IMR-90 (cell line): Measurements from ENCODE around the gene DYNLT2B. TPM values are rescaled to one million over a fixed set of nuclear protein-coding genes. Genes with fewer than 3 reads are reported as not detected.

ENCODE experiments used
- ATAC-seq: fragments of 200-7000 bp; cut with Tn5 transposase; 2 replicates; pipeline ENCODE4 v1.9.1; 2020; ENCODE audit warnings: low read depth, mild to moderate bottlenecking, moderate library complexity
- BruUV-seq: library from RNA; stranded (reverse); fragments of 400-500 nt; replicated peaks from 2 replicates; lab custom pipeline; 2021; lab: Mats Ljungman, UMichigan
- CTCF ChIA-PET: fragments of 300-600 bp; formaldehyde crosslinking; extraction: SDS; loops from one replicate; lab custom pipeline; 2021; ENCODE audit warnings: antibody characterized with exemption; lab: Yijun Ruan, JAX
- POLR2A ChIA-PET: fragments of 300-600 bp; sonication (Branson Sonifier 250); formaldehyde crosslinking; loops from one replicate; lab custom pipeline; 2022; ENCODE audit warnings: antibody characterized with exemption; ENCODE audit not compliant: unreplicated experiment; lab: Charles Lee
- DNase-seq: peaks from one replicate; pipeline ENCODE4 v3.0.0; 2013
- H2AFZ ChIP-seq: replicated peaks from 2 replicates; pipeline ENCODE3; 2013; ENCODE audit warnings: low read length, mild to moderate bottlenecking; ENCODE audit not compliant: poor library complexity
- H2AK5ac ChIP-seq: 2 replicates; pipeline ENCODE4 v1.6.1; 2013; ENCODE audit warnings: low read depth, low read length, inconsistent platforms
- H2AK9ac ChIP-seq: replicated peaks from 2 replicates; pipeline ENCODE3; 2013; ENCODE audit warnings: mild to moderate bottlenecking, low read depth, low read length, moderate library complexity; ENCODE audit not compliant: poor library complexity
- H2BK120ac ChIP-seq: 2 replicates; pipeline ENCODE4 v1.6.1; 2013; ENCODE audit warnings: low read depth, low read length, inconsistent platforms
- H2BK15ac ChIP-seq: 3 replicates; pipeline ENCODE4 v1.6.1; 2013; ENCODE audit warnings: low read depth, low read length, inconsistent platforms
- H2BK20ac ChIP-seq: 2 replicates; pipeline ENCODE4 v1.6.1; 2013; ENCODE audit warnings: low read depth, mild to moderate bottlenecking, inconsistent platforms, low read length, moderate library complexity
- H2BK5ac ChIP-seq: 2 replicates; pipeline ENCODE4 v1.6.1; 2013; ENCODE audit warnings: mild to moderate bottlenecking, low read depth, low read length, inconsistent platforms; ENCODE audit not compliant: poor library complexity, severe bottlenecking
- H3K14ac ChIP-seq: replicated peaks from 2 replicates; pipeline ENCODE4 v1.6.1; 2013; ENCODE audit warnings: low read depth, low read length, inconsistent platforms
- H3K18ac ChIP-seq: 2 replicates; pipeline ENCODE4 v1.6.1; 2013; ENCODE audit warnings: low read depth, low read length, control low read depth
- H3K23ac ChIP-seq: 2 replicates; pipeline ENCODE4 v1.6.1; 2013; ENCODE audit warnings: low read depth, low read length, inconsistent platforms
- H3K27ac ChIP-seq: 2 replicates; pipeline ENCODE4 v1.5.1; 2013; ENCODE audit warnings: mild to moderate bottlenecking, control low read depth, low read length; ENCODE audit not compliant: insufficient read depth
- H3K27me3 ChIP-seq: 2 replicates; pipeline ENCODE4 v1.6.1; 2013; ENCODE audit warnings: low read length; ENCODE audit not compliant: control insufficient read depth, insufficient read depth
- H3K36me3 ChIP-seq: 2 replicates; pipeline ENCODE4 v1.6.1; 2013; ENCODE audit warnings: low read length, mixed read lengths; ENCODE audit not compliant: control insufficient read depth, insufficient read depth
- H3K4ac ChIP-seq: 2 replicates; pipeline ENCODE4 v1.6.1; 2013; ENCODE audit warnings: low read depth, low read length, inconsistent platforms
- H3K4me1 ChIP-seq: 2 replicates; pipeline ENCODE4 v1.6.1; 2013; ENCODE audit warnings: low read length, mixed read lengths; ENCODE audit not compliant: control insufficient read depth, insufficient read depth
- H3K4me2 ChIP-seq: 2 replicates; pipeline ENCODE4 v1.6.1; 2013; ENCODE audit warnings: low read depth, mild to moderate bottlenecking, control low read depth, low read length, moderate library complexity
- H3K4me3 ChIP-seq: 2 replicates; pipeline ENCODE4 v1.5.1; 2013; ENCODE audit warnings: low read depth, mild to moderate bottlenecking, control low read depth, low read length, moderate library complexity; ENCODE audit not compliant: insufficient read depth
- H3K56ac ChIP-seq: 2 replicates; pipeline ENCODE4 v1.6.1; 2013; ENCODE audit warnings: low read length, inconsistent platforms; ENCODE audit not compliant: insufficient read depth; ENCODE audit errors: extremely low read depth
- H3K79me1 ChIP-seq, 2 experiments: 2 replicates each; pipeline ENCODE4 v1.6.1; 2013; ENCODE audit warnings: low read length in 2 of 2, inconsistent platforms in 1 of 2, low read depth in 1 of 2
- H3K9ac ChIP-seq: 2 replicates; pipeline ENCODE4 v1.6.1; 2013; ENCODE audit warnings: low read depth, low read length, control low read depth
- H3K9me1 ChIP-seq: 2 replicates; pipeline ENCODE4 v1.6.1; 2013; ENCODE audit warnings: low read length, inconsistent platforms; ENCODE audit not compliant: insufficient read depth
- H3K9me3 ChIP-seq: 2 replicates; pipeline ENCODE4 v1.6.1; 2013; ENCODE audit warnings: low read length; ENCODE audit not compliant: control insufficient read depth, insufficient read depth
- H4K20me1 ChIP-seq: 2 replicates; pipeline ENCODE4 v1.6.1; 2013; ENCODE audit warnings: low read length, inconsistent platforms; ENCODE audit not compliant: insufficient read depth
- H4K5ac ChIP-seq: 2 replicates; pipeline ENCODE4 v1.6.1; 2013; ENCODE audit warnings: mild to moderate bottlenecking, low read depth, low read length, control low read depth
- H4K8ac ChIP-seq, 2 experiments: 2 replicates each; pipeline ENCODE4 v1.6.1; 2013; ENCODE audit warnings: low read depth in 2 of 2, low read length in 2 of 2, control low read depth in 1 of 2, inconsistent platforms in 1 of 2
- H4K91ac ChIP-seq: 2 replicates; pipeline ENCODE4 v1.6.1; 2013; ENCODE audit warnings: low read depth, low read length, inconsistent platforms; ENCODE audit not compliant: insufficient read depth
- FOS ChIP-seq: fragments of 150-350 bp; IDR thresholded peaks from 2 replicates; pipeline ENCODE4 v1.6.1; 2016; ENCODE audit warnings: low read depth, low read length
- MAFK ChIP-seq: IDR thresholded peaks from 2 replicates; pipeline ENCODE4 v1.6.1; 2012; ENCODE audit warnings: low read depth, low read length, improper control_type of control experiment
- NFE2L2 ChIP-seq: fragments of 150-350 bp; IDR thresholded peaks from 2 replicates; pipeline ENCODE4 v1.6.1; 2016; ENCODE audit warnings: low read depth, mild to moderate bottlenecking, low read length
- WGBS, 2 experiments: methylation state at CpG; one replicate each; pipeline versions ENCODE4 v1.1.5 to v1.1.7; 2013; ENCODE audit warnings: missing lambda C conversion rate in 2 of 2; ENCODE audit not compliant: insufficient read length in 1 of 2; ENCODE audit errors: extremely low coverage in 2 of 2; 5-methylcytosine and 5-hydroxymethylcytosine counted together
- dilution Hi-C: fragments of 300-500 bp; cut with HindIII; formaldehyde crosslinking; loops from one replicate; pipeline ENCODE4 v1.14.3; 2018; ENCODE audit warnings: low sequenced_read_pairs; ENCODE audit not compliant: unreplicated experiment
- in situ Hi-C: fragments of 300-500 bp; cut with MboI; formaldehyde crosslinking; loops from 3 replicates; pipeline ENCODE4 v1.14.3; 2019; ENCODE audit warnings: low sequenced_read_pairs, inconsistent platforms, mixed read lengths
- intact Hi-C: fragments of 100-400 bp; cut with micrococcal nuclease; formaldehyde crosslinking; loops from 2 replicates; pipeline ENCODE4 v1.10.0; 2022
- polyA plus RNA-seq, 3 experiments: library from polyadenylated mRNA; depleted of rRNA; stranded (reverse); fragments of >200 nt; gene quantifications; 2 replicates each; pipeline ENCODE4 v1.2.3, GENCODE V29; 2012; ENCODE audit warnings: low replicate concordance in 1 of 3
- total RNA-seq: library from RNA; depleted of rRNA; stranded (reverse); fragments of >200 nt; gene quantifications from 2 replicates; pipeline ENCODE4 v1.2.3, GENCODE V29; 2012

DYNLT2B gene
- total and polyA plus RNA-seq, 2 of the 4 experiments (the other 2 are of a cell fraction): 2.2 to 6.0 TPM

DNA sequence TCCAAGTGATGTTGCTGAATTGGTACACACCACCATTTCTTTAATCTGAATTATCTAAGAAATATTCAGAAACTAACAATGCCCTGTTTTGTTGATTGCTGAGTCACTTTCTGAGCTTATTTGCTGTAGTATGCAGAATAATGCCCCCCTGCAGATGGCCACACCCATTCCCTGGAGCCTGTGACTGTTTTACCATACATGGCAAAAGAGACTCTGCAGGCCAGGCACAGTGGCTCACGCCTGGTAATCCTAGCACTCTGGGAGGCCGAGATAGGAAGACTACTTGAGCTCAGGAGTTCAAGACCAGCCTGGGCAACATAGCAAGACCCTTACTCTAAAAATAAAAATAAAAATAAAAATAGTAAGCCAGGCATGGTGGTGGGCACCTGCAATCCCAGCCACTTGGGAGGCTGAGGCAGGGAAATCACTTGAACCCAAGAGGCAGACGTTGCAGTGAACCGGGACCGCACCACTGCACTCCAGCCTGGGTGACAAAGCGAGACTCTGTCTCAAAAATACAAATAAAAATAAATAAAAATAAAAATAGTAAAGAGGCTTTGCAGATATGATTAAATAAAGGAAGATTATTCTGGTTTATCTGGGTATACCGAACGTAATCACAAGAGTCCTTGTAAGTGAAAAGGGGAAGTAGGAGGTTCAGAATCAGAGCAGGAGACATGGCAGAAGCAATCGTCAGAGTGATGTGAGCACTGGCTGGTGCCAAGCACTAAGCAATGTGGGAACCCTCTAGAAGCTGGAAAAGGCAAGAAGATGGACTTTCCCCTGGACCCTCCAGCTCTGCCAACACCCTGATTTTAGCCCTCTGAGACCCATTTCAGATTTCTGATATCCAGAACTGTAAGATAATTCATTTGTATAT lies 49.5 kb downstream of the DYNLT2B start:
- ATAC-seq (peak; percentile 96), DNase-seq (peak; percentile 75)

More for the DNA sequence above, 49.5 kb downstream of the DYNLT2B start:
- ChIA-PET CTCF (interaction anchor here (0.5 to 2.0 kb wide), 6 partner anchors 15 to 524 kb away, joined by 3 to 9 read pairs (median 4); no protein-coding TSS in a partner anchor), POLR2A (no interaction called here)
- peaks cover 23% of the 10 kb centered on the region for H3K36me3 ChIP-seq
- H4K91ac ChIP-seq: peak overlapping the region; percentile 78
- peak overlapping the region; percentile 31; the same call in 1 of the 2 replicates for H3K23ac ChIP-seq
- peak overlapping the region; percentile 81 for H3K4ac ChIP-seq
- H2AK9ac ChIP-seq: peak overlapping the region; percentile 2
- TF ChIP-seq FOS (no peak), NFE2L2 (peak; percentile 70), MAFK (peak; percentile 85)
- H2BK20ac ChIP-seq: no peak overlapping the region; the same call in 1 of the 2 replicates
- H3K9ac ChIP-seq: no peak overlapping the region
- intact Hi-C loops (no loop called here), in situ Hi-C loops (no loop called here), dilution Hi-C loops (no loop called here)
- H3K4me1 ChIP-seq: peaks cover 4% of the 10 kb centered on the region
- H4K8ac ChIP-seq: peak overlapping the region; percentile 73 to 81
- peak overlapping the region; percentile 84; the same call in 1 of the 2 replicates for H2BK120ac ChIP-seq
- peak overlapping the region; percentile 70; the same call in 1 of the 2 replicates for H3K14ac ChIP-seq
- no TSS peak for BruUV-seq
- H2BK15ac ChIP-seq: 0 out of 3 replicates have a peak overlapping the region, but pooled peaks have one; percentile 54
- no peak overlapping the region for H3K4me2 ChIP-seq
- H4K5ac ChIP-seq: peak overlapping the region; percentile 86
- peaks cover 25% of the 10 kb centered on the region for H4K20me1 ChIP-seq
- no peaks in the 10 kb centered on the region for H3K27me3 ChIP-seq
- 100% methylated on average over 2 of the region's 9 CpGs; no CpG with 5 or more reads in 1 of the 2 experiments for WGBS, 2 experiments
- H3K9me3 ChIP-seq: no peaks in the 10 kb centered on the region
- peak overlapping the region; percentile 48 for H2BK5ac ChIP-seq
- H3K79me1 ChIP-seq: peaks cover 43 to 59% of the 10 kb centered on the region in 2 experiments
- no peak overlapping the region for H3K4me3 ChIP-seq
- peaks cover 11% of the 10 kb centered on the region for H3K9me1 ChIP-seq
- peak overlapping the region; percentile 92 for H3K27ac ChIP-seq
- no peak overlapping the region for H2AFZ ChIP-seq
- H2AK5ac ChIP-seq: peak overlapping the region; percentile 84
- H3K56ac ChIP-seq: 0 out of 2 replicates have a peak overlapping the region, but pooled peaks have one; percentile 8
- H3K18ac ChIP-seq: peak overlapping the region; percentile 87; the same call in 1 of the 2 replicates
